ENCODE results near the gene MAPKAPK3. TPM values are rescaled to one million over a fixed set of nuclear protein-coding genes. Genes with fewer than 3 reads are reported as not detected.
A peak's percentile ranks its signal among the peaks of the same experiment; 100 is the strongest.

The MAPKAPK3 gene
- total RNA-seq, 1 donor from 2014 or later = 37.0 TPM

DNA sequence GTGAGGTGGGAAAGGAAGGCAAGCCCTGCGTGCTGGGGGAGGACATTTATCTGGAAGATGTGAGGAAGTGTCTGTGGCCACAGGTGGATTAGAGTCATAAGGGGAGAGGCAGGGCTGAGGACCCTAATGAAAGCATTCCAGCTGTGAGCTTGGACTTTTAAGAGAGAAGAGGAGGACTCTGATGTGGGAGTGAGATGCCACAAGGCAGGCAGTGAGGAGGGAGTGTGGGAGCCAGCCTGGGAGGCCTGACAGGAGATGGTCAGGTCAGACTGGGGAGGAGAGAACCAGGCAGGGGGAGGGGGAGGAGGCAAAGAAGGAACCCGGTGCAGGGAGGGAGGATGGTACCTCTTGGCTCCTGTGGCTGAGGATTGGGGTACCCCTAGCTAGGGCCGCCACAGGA is 21.0 kb downstream of the MAPKAPK3 start:
- Mint-ChIP-seq H3K36me3 (ENCODE audit: low read depth) (no peaks in the 10 kb centered on the region), H3K4me3 (no peak overlapping the region), H3K9me3 (no peaks in the 10 kb centered on the region), H3K4me1 (peaks cover 12% of the 10 kb centered on the region), H3K27me3 (ENCODE audit: low read depth) (no peaks in the 10 kb centered on the region), H3K27ac (ENCODE audit: unreplicated experiment) (no peak overlapping the region)
- DNase-seq (ENCODE audit: low read depth, low spot score) = no peak
- TF ChIP-seq, protein P1, sequence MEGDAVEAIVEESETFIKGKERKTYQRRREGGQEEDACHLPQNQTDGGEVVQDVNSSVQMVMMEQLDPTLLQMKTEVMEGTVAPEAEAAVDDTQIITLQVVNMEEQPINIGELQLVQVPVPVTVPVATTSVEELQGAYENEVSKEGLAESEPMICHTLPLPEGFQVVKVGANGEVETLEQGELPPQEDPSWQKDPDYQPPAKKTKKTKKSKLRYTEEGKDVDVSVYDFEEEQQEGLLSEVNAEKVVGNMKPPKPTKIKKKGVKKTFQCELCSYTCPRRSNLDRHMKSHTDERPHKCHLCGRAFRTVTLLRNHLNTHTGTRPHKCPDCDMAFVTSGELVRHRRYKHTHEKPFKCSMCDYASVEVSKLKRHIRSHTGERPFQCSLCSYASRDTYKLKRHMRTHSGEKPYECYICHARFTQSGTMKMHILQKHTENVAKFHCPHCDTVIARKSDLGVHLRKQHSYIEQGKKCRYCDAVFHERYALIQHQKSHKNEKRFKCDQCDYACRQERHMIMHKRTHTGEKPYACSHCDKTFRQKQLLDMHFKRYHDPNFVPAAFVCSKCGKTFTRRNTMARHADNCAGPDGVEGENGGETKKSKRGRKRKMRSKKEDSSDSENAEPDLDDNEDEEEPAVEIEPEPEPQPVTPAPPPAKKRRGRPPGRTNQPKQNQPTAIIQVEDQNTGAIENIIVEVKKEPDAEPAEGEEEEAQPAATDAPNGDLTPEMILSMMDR (conservative IDR thresholded peaks at IDR 0.05) = no peak

DNA sequence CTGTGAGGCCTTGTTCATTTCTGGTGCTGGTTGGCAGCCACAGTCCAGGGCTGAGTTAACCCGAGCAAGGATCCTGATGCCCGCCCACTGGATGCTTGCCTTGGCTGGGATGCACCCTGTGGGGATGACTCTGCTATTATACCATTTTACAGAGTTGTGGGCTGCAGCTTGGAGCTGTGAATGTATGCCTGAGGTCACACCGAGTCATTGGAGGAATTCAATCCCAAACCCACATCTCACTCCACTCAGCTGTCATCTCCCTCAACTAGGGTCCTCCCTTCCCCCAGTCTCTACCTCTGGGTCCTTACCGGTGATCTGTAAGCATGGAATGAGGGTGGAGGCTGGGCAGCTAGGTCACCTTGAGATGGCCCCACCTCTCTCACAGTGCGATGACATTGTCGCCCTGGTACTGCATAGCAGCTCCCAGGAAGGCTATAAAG is 22.1 kb downstream of the MAPKAPK3 start:
- H3K36me3 Mint-ChIP-seq (ENCODE audit: low read depth) = no peaks in the 10 kb centered on the region
- TF ChIP-seq, protein P1 (conservative IDR thresholded peaks at IDR 0.05) = no peak
- DNase-seq (ENCODE audit: low read depth, low spot score) = no peak
- no peak overlapping the region for H3K27ac Mint-ChIP-seq (ENCODE audit: unreplicated experiment)
- no peaks in the 10 kb centered on the region for H3K27me3 Mint-ChIP-seq (ENCODE audit: low read depth)
- H3K9me3 Mint-ChIP-seq = no peaks in the 10 kb centered on the region
- no peak overlapping the region for H3K4me3 Mint-ChIP-seq
- peaks cover 12% of the 10 kb centered on the region for H3K4me1 Mint-ChIP-seq

DNA sequence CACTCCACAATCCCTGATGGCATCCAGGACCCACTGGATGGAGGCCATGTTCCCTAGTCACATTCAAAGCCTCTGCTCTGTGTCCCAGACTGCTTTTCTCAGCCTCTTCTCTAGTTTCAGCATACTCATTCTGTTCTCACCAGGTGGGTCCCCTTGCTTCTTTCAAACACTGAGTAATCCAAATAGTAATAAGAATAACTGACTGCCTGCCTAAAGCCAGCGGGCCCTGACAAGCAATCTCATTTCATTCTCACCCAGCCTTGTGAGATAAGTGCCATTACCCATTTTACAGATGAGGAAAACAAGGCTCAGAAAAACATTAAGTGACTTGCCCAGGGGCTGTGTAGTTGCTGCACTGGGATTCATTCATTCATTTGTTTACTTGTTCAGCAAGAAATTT is 25.4 kb downstream of the MAPKAPK3 start:
- H3K36me3 Mint-ChIP-seq (ENCODE audit: low read depth) = no peaks in the 10 kb centered on the region
- no peaks in the 10 kb centered on the region for H3K27me3 Mint-ChIP-seq (ENCODE audit: low read depth)
- no peaks in the 10 kb centered on the region for H3K4me1 Mint-ChIP-seq
- DNase-seq (ENCODE audit: low read depth, low spot score) = no peak
- no peak overlapping the region for H3K27ac Mint-ChIP-seq (ENCODE audit: unreplicated experiment)
- H3K9me3 Mint-ChIP-seq = no peaks in the 10 kb centered on the region
- no peak overlapping the region for H3K4me3 Mint-ChIP-seq
- TF ChIP-seq, protein P1 (conservative IDR thresholded peaks at IDR 0.05) = no peak

DNA sequence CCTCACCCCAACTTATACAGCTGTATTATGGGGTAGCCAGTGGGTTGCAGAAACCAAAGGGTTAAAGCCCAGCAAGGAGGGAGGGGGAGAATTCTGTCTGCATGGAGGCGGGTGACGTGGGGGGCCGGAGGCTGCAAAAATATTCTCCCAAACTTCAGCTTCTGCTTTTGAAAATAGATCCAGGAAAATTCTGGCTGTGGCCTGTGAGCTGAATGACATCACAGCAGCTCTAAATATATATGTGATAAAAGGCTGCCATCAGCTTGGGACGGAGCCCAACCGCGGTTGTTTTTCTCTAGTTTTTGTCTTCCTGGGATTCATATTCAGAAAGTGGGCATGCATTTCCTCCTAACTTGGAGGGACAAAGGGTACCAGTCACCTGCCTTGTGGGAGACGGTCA is 27.6 kb downstream of the MAPKAPK3 start:
- H3K27me3 Mint-ChIP-seq (ENCODE audit: low read depth) = no peaks in the 10 kb centered on the region
- H3K36me3 Mint-ChIP-seq (ENCODE audit: low read depth) = no peaks in the 10 kb centered on the region
- peak overlapping the region; percentile 28 for H3K27ac Mint-ChIP-seq (ENCODE audit: unreplicated experiment)
- H3K9me3 Mint-ChIP-seq = no peaks in the 10 kb centered on the region
- H3K4me3 Mint-ChIP-seq = no peak overlapping the region
- TF ChIP-seq, protein P1 (conservative IDR thresholded peaks at IDR 0.05) = no peak
- H3K4me1 Mint-ChIP-seq = peaks cover 6% of the 10 kb centered on the region
- DNase-seq (ENCODE audit: low read depth, low spot score) = no peak

DNA sequence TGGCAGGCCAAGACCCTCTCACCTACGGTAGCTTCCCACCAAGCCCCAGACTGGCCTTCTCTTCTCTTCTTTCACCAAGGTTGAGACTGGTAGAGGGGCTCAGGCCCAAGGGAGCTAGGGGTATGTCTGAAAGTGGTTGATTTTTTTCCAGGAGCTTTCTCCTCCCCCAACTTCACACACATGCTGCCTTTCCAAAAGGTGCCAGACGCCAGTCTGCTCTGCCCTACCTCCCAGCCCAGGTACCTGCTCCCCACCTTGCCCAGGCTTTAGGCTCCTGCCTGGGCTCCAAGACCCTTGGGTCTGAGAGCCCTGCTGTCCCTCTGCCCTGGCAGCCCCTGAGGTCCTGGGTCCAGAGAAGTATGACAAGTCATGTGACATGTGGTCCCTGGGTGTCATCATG is 28.4 kb downstream of the MAPKAPK3 start:
- no peak for DNase-seq (ENCODE audit: low read depth, low spot score)
- peaks cover 6% of the 10 kb centered on the region for H3K4me1 Mint-ChIP-seq
- no peak overlapping the region for H3K4me3 Mint-ChIP-seq
- H3K27ac Mint-ChIP-seq (ENCODE audit: unreplicated experiment) = no peak overlapping the region
- no peaks in the 10 kb centered on the region for H3K27me3 Mint-ChIP-seq (ENCODE audit: low read depth)
- no peaks in the 10 kb centered on the region for H3K9me3 Mint-ChIP-seq
- TF ChIP-seq, protein P1 (conservative IDR thresholded peaks at IDR 0.05) = no peak
- H3K36me3 Mint-ChIP-seq (ENCODE audit: low read depth) = no peaks in the 10 kb centered on the region

DNA sequence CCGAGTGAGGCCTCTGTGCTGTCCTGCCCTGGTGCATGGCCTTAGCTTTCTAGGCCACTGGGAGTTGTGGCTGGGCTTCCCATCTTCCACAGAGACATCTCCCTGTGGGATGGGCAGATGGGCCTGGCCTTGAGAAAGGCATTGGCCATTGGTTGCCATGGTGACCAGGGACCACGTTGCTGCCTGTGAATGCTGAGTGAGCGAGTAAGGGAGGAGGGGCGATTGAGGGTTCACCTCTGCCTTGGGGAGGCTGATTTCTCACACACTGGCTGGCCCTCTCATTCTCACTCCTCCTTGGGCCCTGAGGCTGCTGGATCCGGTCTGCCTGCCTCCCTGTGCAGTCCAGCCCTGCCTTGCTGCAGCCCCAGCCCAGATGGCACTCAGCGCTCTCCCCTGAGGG is 31.4 kb downstream of the MAPKAPK3 start:
- peak overlapping the region; percentile 78 for H3K27ac Mint-ChIP-seq (ENCODE audit: unreplicated experiment)
- TF ChIP-seq, protein P1 (conservative IDR thresholded peaks at IDR 0.05) = no peak
- H3K4me1 Mint-ChIP-seq = peaks cover 10% of the 10 kb centered on the region
- H3K9me3 Mint-ChIP-seq = no peaks in the 10 kb centered on the region
- H3K27me3 Mint-ChIP-seq (ENCODE audit: low read depth) = no peaks in the 10 kb centered on the region
- peak; percentile 29 for DNase-seq (ENCODE audit: low read depth, low spot score)
- H3K36me3 Mint-ChIP-seq (ENCODE audit: low read depth) = no peaks in the 10 kb centered on the region
- no peak overlapping the region for H3K4me3 Mint-ChIP-seq

Data from neural crest cell (in vitro differentiated cells).